Gastroesophageal sphincter (tissue), 4 donors: ENCODE data around the gene TEDDM1. TPM values are rescaled to one million over a fixed set of nuclear protein-coding genes. Genes with fewer than 3 reads are reported as not detected.

Source experiments
- ATAC-seq: fragments of 150-250 bp; one replicate; pipeline ENCODE4 v1.9.1; 2016; ENCODE audit warnings: mild to moderate bottlenecking, moderate library complexity
- H3K27ac ChIP-seq, 4 donors: fragments of 200-600 bp; sonication (generic) in 3 of 4; 1 replicate in 3 of 4; 2 replicates in 1 of 4; pipeline ENCODE4 v1.5.1; 2016 to 2019
- H3K27me3 ChIP-seq: fragments of 200-600 bp; sonication (generic); one replicate; pipeline ENCODE4 v1.5.1; 2019
- H3K36me3 ChIP-seq, 2 donors: fragments of 200-600 bp; sonication (generic); one replicate each; pipeline ENCODE4 v1.5.1; 2019; ENCODE audit warnings: control low read depth in 1 of 2
- H3K4me1 ChIP-seq, 3 donors: fragments of 200-600 bp; sonication (generic); 1 replicate in 2 of 3; 2 replicates in 1 of 3; pipeline ENCODE4 v1.5.1; 2016 to 2019; ENCODE audit warnings: control low read depth in 2 of 3
- H3K4me3 ChIP-seq, 2 donors: fragments of 200-600 bp; sonication (generic); one replicate each; pipeline ENCODE4 v1.5.1; 2019; ENCODE audit warnings: mild to moderate bottlenecking in 1 of 2, moderate library complexity in 1 of 2
- H3K9me3 ChIP-seq, 3 donors: fragments of 200-600 bp; sonication (generic); one replicate each; pipeline ENCODE4 v1.5.1; 2017 to 2019; ENCODE audit warnings: control low read depth in 2 of 3
- CTCF ChIP-seq, 4 experiments: fragments of 200-600 bp in 2 of 4; fragments of 450-650 bp in 2 of 4; sonication (generic) in 1 of 4; IDR thresholded peaks; one replicate each; pipeline ENCODE4 v1.5.1; 2017 to 2019; ENCODE audit warnings: antibody characterized with exemption in 4 of 4, mild to moderate bottlenecking in 2 of 4, moderate library complexity in 2 of 4
- EP300 ChIP-seq: sonication (generic); formaldehyde crosslinking; IDR thresholded peaks from one replicate; pipeline ENCODE4 v1.6.1; 2017; ENCODE audit warnings: antibody characterized with exemption, mild to moderate bottlenecking
- POLR2A ChIP-seq, 2 donors: fragments of 450-650 bp; IDR thresholded peaks; one replicate each; pipeline ENCODE4 v1.6.1; 2017; ENCODE audit warnings: antibody characterized with exemption in 2 of 2, mild to moderate bottlenecking in 2 of 2, moderate library complexity in 1 of 2
- POLR2AphosphoS5 ChIP-seq: sonication (generic); formaldehyde crosslinking; IDR thresholded peaks from one replicate; pipeline ENCODE4 v1.6.1; 2017; ENCODE audit warnings: antibody characterized with exemption
- WGBS, 2 donors: methylation state at CpG; one replicate each; pipeline ENCODE4 v1.1.5; 2018; ENCODE audit warnings: low coverage in 1 of 2; 5-methylcytosine and 5-hydroxymethylcytosine counted together
- total RNA-seq, 4 donors: library from RNA; depleted of rRNA; stranded (reverse); fragments of >200 nt; gene quantifications; one replicate each; pipeline ENCODE4 v1.1.0, GENCODE V29; 2016

Gene TEDDM1
- total RNA-seq, 4 donors from 2014 or later: not detected

GRCh38 chr1:182431278-182431677, 30.8 kb upstream of the TEDDM1 start:
- TF ChIP-seq CTCF (IDR thresholded peaks at IDR 0.05) (no peak), EP300 (no peak), POLR2AphosphoS5 (no peak), POLR2A (IDR thresholded peaks at IDR 0.05) (no peak)
- Histone ChIP-seq H3K27ac (no peak overlapping the region), H3K27me3 (peaks cover 6% of the 10 kb centered on the region), H3K4me1 (no peaks in the 10 kb centered on the region), H3K4me3 (no peak overlapping the region), H3K36me3 (no peaks in the 10 kb centered on the region), H3K9me3 (no peaks in the 10 kb centered on the region)
- WGBS, 2 donors: 86 to 96% methylated on average over 6 to 7 of the region's 7 CpGs
- ATAC-seq: no peak

GRCh38 chr1:182430263-182431068, 30.0 kb upstream of the TEDDM1 start:
- H3K27me3 ChIP-seq: peaks cover 6% of the 10 kb centered on the region
- TF ChIP-seq CTCF (IDR thresholded peaks at IDR 0.05): no peak
- TF ChIP-seq POLR2AphosphoS5: no peak
- TF ChIP-seq EP300: no peak
- no peak for TF ChIP-seq POLR2A (IDR thresholded peaks at IDR 0.05)
- H3K4me1 ChIP-seq: no peaks in the 10 kb centered on the region
- H3K27ac ChIP-seq: no peak overlapping the region
- 68 to 78% methylated on average over 8 to 11 of the region's 11 CpGs for WGBS, 2 donors
- no peak overlapping the region for H3K4me3 ChIP-seq
- H3K9me3 ChIP-seq: no peaks in the 10 kb centered on the region
- no peak for ATAC-seq
- no peaks in the 10 kb centered on the region for H3K36me3 ChIP-seq

DNA sequence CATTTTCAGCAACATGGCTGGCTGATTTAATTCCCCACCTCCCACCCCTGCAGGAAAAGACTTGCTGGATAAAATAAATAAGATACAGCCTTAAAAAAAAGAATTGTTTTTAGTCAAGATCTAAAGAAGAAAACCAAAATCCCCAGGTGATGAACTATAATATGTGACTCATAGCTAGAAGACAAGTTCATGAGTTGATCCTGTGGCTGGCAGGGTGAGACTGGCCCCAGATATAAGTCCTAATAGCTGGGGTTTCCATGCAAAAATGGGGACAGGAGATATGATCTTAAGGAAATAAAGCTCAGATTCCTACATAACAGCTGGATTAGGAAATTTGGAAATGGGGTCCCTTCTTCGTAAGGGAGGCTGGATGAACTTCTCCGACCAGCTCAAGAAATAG, 27.6 kb upstream of the TEDDM1 start:
- no peak overlapping the region for H3K4me3 ChIP-seq
- 56 to 67% methylated on average over 1 to 2 of the region's 2 CpGs for WGBS, 2 donors
- TF ChIP-seq CTCF (IDR thresholded peaks at IDR 0.05): no peak
- no peak for TF ChIP-seq EP300
- no peak for TF ChIP-seq POLR2AphosphoS5
- TF ChIP-seq POLR2A (IDR thresholded peaks at IDR 0.05): no peak
- H3K4me1 ChIP-seq: no peaks in the 10 kb centered on the region
- no peaks in the 10 kb centered on the region for H3K36me3 ChIP-seq
- H3K27ac ChIP-seq: no peak overlapping the region
- H3K27me3 ChIP-seq: peaks cover 10% of the 10 kb centered on the region
- no peak for ATAC-seq
- H3K9me3 ChIP-seq: no peaks in the 10 kb centered on the region

DNA sequence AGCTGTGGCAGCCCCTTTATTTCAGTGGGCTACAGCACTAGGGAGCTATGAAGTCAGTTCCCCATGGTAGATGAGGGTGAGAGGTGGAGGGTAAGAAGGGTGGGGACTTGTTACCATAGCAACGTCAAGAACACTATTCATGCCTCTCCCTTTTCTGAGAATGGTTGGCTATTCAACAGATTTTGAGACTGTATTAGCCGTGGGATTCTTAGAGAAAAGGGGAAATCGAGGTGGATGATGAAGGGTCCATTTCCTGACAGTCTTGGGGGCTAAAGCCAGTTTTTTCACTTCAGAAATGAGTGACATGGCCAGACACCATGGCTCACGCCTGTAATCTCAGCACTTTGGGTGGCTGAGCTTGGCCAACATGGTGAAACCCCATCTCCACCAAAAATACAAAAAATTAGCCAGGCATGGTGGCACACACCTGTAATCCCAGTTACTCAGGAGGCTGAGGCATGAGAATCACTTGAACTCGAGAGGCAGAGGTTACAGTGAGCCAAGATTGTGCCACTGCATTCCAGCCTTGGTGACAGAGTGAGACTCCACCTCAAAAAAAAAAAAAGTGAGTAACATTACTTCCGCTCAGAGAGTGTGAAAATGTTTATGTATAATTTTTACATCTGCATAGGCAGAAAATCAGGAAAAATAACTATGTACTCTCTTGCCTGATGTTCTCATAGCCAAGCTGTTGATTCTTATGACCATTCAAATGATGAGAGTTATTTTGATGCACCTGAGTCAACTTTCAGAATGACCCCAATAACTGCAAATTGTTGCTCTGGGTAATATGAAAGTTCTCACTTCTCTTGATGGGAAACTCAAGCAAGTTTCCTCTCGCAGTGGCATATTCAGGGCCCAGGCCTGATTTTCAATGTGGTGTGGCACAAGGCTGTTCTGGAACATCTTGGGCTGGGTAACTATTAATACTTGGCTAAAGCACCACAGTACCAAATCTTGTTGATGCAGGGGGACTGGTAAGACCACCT, 26.3 kb upstream of the TEDDM1 start:
- H3K36me3 ChIP-seq: no peaks in the 10 kb centered on the region
- no peak for TF ChIP-seq EP300
- TF ChIP-seq CTCF (IDR thresholded peaks at IDR 0.05): no peak
- TF ChIP-seq POLR2A (IDR thresholded peaks at IDR 0.05): no peak
- no peak for TF ChIP-seq POLR2AphosphoS5
- no peak overlapping the region for H3K4me3 ChIP-seq
- H3K9me3 ChIP-seq: no peaks in the 10 kb centered on the region
- WGBS, 2 donors: 74 to 93% methylated on average over 6 to 7 of the region's 7 CpGs
- no peak for ATAC-seq
- no peaks in the 10 kb centered on the region for H3K4me1 ChIP-seq
- H3K27me3 ChIP-seq: peaks cover 4% of the 10 kb centered on the region
- no peak overlapping the region for H3K27ac ChIP-seq
